Measurements from ENCODE around the gene NGFR. TPM values are rescaled to one million over a fixed set of nuclear protein-coding genes. Genes with fewer than 3 reads are reported as not detected.

NGFR gene
- polyA plus RNA-seq, 2 donors: 2.0 to 5.6 TPM

DNA sequence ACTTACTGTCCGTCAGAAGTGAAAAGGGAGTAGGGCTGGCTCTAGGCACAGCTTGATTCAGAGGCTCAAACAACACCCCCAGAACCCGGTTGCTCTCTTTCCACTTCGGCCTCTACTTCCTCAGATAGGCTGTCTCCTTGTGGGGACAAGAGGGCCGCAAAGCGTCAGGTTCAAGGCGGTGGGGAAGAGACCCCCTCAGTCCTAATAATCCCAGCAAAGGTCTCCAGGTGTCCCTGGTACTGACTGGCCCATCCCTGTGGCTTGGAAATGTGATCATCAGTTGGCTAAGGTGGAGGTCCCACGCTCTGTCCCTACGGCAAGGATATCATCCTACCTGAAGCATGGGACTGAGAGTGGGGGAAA, 26.0 kb downstream of the NGFR start:
- H3K4me3 ChIP-seq (ENCODE audit: low read depth in 1 of 2, low read length in 2 of 2): no peak overlapping the region
- no peaks in the 10 kb centered on the region for H3K36me3 ChIP-seq (ENCODE audit: control insufficient read depth in 2 of 2, insufficient read depth in 2 of 2, low read length in 1 of 2)
- H3K9me3 ChIP-seq (ENCODE audit: control insufficient read depth in 2 of 2, insufficient read depth in 1 of 2, low read depth in 1 of 2, low read length in 1 of 2): no peaks in the 10 kb centered on the region
- H3K4me1 ChIP-seq (ENCODE audit: control insufficient read depth in 2 of 2, insufficient read depth in 2 of 2, low read length in 1 of 2): peaks cover 3 to 10% of the 10 kb centered on the region in 2 donors
- no peak overlapping the region for H3K27ac ChIP-seq (ENCODE audit: low read depth in 2 of 2, low read length in 1 of 2)
- H3K27me3 ChIP-seq (ENCODE audit: control insufficient read depth in 1 of 2, insufficient read depth in 2 of 2, low read length in 2 of 2): no peaks in the 10 kb centered on the region
- 92 to 96% methylated on average over 8 of the region's 8 CpGs for WGBS, 2 donors

DNA sequence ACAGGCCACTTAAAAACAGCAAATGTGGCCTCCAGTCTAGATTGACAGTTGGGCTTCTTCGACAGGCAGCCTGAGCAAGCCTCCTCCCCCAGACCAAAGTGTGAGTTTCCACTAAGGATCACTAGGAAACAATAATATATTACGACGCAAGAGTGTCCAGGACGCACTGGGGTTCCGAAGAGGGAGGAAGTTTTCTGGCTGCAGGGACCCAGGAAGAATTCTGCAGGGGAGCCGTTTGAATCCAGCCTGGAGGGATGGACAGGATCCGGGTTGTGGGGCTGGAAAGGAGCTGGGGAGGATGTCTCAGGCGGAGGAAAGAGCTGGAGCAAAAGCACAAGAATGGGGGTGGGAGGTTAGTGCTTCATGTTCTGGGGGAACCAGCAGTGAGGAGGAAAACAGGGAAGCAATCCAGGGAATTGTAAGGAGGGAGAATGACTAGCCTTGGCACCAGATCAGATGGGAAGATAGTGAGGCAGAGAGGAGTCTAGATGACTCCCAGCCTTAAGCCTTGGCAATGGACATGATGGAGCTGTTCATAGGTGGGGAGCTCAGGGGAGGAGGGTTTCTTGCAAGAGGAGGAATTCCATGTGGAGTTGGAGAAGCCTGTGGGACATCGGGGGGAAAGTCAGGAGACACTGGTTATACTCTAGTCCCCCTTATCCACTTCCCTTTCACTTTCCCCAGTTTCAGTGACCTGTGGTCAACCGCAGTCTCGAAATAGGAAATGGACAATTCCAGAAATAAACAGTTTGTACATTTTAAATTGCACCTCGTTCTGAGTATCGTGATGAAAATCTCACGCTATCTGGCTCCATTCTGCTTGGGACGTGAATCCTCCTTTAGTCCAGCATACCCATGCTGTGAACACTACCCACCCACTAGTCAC, 26.6 kb downstream of the NGFR start:
- Histone ChIP-seq H3K36me3 (ENCODE audit: control insufficient read depth in 2 of 2, insufficient read depth in 2 of 2, low read length in 1 of 2) (no peaks in the 10 kb centered on the region), H3K27ac (ENCODE audit: low read depth in 2 of 2, low read length in 1 of 2) (no peak overlapping the region), H3K4me1 (ENCODE audit: control insufficient read depth in 2 of 2, insufficient read depth in 2 of 2, low read length in 1 of 2) (peaks cover 3 to 9% of the 10 kb centered on the region in 2 donors), H3K9me3 (ENCODE audit: control insufficient read depth in 2 of 2, insufficient read depth in 1 of 2, low read depth in 1 of 2, low read length in 1 of 2) (no peaks in the 10 kb centered on the region), H3K27me3 (ENCODE audit: control insufficient read depth in 1 of 2, insufficient read depth in 2 of 2, low read length in 2 of 2) (no peaks in the 10 kb centered on the region), H3K4me3 (ENCODE audit: low read depth in 1 of 2, low read length in 2 of 2) (no peak overlapping the region)
- WGBS, 2 donors: 67 to 71% methylated on average over 15 of the region's 15 CpGs

DNA sequence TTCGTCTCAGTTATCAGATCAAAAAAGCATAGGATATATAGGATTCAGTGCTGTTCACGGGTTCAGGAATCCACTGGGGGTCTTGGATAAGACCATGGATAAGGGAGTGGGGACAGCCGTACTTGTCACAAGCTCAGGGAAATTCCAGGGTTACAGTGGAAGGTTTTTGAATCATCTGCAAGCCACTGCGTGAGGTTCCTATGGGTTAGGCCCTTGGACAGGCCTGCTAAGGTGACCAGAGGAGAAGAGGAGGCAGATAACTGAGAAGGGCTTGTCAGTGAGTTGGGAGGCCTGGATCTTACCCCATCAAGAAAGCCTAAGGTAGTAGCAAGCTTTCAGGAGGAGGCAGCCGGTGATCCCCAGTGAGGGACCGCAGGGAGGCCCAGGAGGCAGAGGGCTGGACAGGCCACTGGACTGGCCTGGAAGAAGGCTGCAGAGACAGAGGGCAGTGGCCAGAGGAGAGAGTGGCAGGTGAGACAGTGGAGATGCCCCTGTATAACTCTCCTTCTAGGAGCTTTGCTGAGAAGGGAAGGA, 27.3 kb downstream of the NGFR start:
- Histone ChIP-seq H3K9me3 (ENCODE audit: control insufficient read depth in 2 of 2, insufficient read depth in 1 of 2, low read depth in 1 of 2, low read length in 1 of 2) (no peaks in the 10 kb centered on the region), H3K36me3 (ENCODE audit: control insufficient read depth in 2 of 2, insufficient read depth in 2 of 2, low read length in 1 of 2) (no peaks in the 10 kb centered on the region), H3K4me1 (ENCODE audit: control insufficient read depth in 2 of 2, insufficient read depth in 2 of 2, low read length in 1 of 2) (peaks cover 3 to 9% of the 10 kb centered on the region in 2 donors), H3K27ac (ENCODE audit: low read depth in 2 of 2, low read length in 1 of 2) (no peak overlapping the region), H3K4me3 (ENCODE audit: low read depth in 1 of 2, low read length in 2 of 2) (no peak overlapping the region), H3K27me3 (ENCODE audit: control insufficient read depth in 1 of 2, insufficient read depth in 2 of 2, low read length in 2 of 2) (no peaks in the 10 kb centered on the region)
- WGBS, 2 donors: 79 to 86% methylated on average over 6 of the region's 6 CpGs

DNA sequence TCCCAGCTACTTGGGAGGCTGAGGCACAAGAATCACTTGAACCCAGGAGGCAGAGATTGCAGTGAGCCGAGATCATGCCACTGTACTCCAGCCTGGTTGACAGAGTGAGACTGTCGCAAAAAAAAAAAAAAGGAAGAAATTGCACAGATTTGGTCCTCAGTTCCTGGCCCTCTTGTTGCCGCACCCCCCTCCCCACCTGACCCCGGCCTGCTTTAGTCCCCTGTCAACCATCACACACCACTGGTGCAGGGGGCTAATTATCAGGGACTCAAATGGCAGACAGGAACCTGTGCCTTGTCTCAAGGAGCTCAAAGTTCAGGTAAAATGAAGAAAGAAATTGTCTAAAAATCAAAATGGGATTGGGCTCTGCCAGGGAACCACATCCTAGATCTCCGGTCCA, 28.1 kb downstream of the NGFR start:
- peaks cover 3 to 9% of the 10 kb centered on the region in 2 donors for H3K4me1 ChIP-seq (ENCODE audit: control insufficient read depth in 2 of 2, insufficient read depth in 2 of 2, low read length in 1 of 2)
- H3K4me3 ChIP-seq (ENCODE audit: low read depth in 1 of 2, low read length in 2 of 2): no peak overlapping the region

DNA sequence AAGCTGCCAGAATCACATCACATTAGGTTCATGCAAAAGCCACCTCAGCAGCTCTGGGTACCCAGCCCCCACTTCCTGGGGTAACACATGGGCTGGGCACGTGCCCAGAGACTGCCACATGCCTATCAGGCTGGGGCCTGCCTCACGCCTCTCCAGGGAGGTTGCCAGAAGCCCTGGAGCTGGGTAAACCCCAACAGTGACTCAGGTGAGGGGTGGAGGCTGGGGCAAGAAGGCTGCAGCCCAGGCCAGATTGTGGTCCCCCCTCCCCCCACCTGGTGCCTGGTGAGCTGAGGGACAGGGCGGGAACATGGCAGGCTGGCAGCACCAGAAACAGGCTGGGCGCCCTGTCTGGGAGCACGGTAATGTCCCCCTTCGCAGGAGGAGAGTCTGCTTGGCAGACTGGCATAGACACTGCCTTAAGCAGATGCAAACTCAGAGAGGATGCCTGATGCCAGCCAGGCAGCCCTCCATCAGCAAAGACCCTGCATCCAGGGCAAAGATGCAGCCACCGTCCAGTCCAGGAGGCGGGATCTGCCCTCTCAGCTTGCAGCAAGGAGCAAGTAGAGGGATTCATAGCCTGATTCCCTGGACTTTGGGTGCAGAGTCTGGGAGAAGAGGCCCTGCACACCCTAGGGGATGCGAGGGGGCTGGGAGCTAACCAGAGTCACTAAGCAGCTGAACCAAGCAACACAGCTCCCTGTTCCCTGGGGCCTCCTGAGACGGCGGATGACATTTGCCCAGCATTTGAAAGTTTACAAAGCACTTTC, 28.8 kb downstream of the NGFR start:
- no peaks in the 10 kb centered on the region for H3K27me3 ChIP-seq (ENCODE audit: control insufficient read depth in 1 of 2, insufficient read depth in 2 of 2, low read length in 2 of 2)
- H3K36me3 ChIP-seq (ENCODE audit: control insufficient read depth in 2 of 2, insufficient read depth in 2 of 2, low read length in 1 of 2): no peaks in the 10 kb centered on the region
- no peaks in the 10 kb centered on the region for H3K9me3 ChIP-seq (ENCODE audit: control insufficient read depth in 2 of 2, insufficient read depth in 1 of 2, low read depth in 1 of 2, low read length in 1 of 2)
- no peak overlapping the region for H3K4me3 ChIP-seq (ENCODE audit: low read depth in 1 of 2, low read length in 2 of 2)
- H3K4me1 ChIP-seq (ENCODE audit: control insufficient read depth in 2 of 2, insufficient read depth in 2 of 2, low read length in 1 of 2): peaks cover 3 to 9% of the 10 kb centered on the region in 2 donors
- WGBS, 2 donors: 47 to 61% methylated on average over 11 of the region's 11 CpGs
- H3K27ac ChIP-seq (ENCODE audit: low read depth in 2 of 2, low read length in 1 of 2): no peak overlapping the region

More for the DNA sequence above, 28.1 kb downstream of the NGFR start:
- no peaks in the 10 kb centered on the region for H3K9me3 ChIP-seq (ENCODE audit: control insufficient read depth in 2 of 2, insufficient read depth in 1 of 2, low read depth in 1 of 2, low read length in 1 of 2)
- H3K27me3 ChIP-seq (ENCODE audit: control insufficient read depth in 1 of 2, insufficient read depth in 2 of 2, low read length in 2 of 2): no peaks in the 10 kb centered on the region
- 79 to 80% methylated on average over 5 of the region's 5 CpGs for WGBS, 2 donors
- H3K36me3 ChIP-seq (ENCODE audit: control insufficient read depth in 2 of 2, insufficient read depth in 2 of 2, low read length in 1 of 2): no peaks in the 10 kb centered on the region
- no peak overlapping the region for H3K27ac ChIP-seq (ENCODE audit: low read depth in 2 of 2, low read length in 1 of 2)

DNA sequence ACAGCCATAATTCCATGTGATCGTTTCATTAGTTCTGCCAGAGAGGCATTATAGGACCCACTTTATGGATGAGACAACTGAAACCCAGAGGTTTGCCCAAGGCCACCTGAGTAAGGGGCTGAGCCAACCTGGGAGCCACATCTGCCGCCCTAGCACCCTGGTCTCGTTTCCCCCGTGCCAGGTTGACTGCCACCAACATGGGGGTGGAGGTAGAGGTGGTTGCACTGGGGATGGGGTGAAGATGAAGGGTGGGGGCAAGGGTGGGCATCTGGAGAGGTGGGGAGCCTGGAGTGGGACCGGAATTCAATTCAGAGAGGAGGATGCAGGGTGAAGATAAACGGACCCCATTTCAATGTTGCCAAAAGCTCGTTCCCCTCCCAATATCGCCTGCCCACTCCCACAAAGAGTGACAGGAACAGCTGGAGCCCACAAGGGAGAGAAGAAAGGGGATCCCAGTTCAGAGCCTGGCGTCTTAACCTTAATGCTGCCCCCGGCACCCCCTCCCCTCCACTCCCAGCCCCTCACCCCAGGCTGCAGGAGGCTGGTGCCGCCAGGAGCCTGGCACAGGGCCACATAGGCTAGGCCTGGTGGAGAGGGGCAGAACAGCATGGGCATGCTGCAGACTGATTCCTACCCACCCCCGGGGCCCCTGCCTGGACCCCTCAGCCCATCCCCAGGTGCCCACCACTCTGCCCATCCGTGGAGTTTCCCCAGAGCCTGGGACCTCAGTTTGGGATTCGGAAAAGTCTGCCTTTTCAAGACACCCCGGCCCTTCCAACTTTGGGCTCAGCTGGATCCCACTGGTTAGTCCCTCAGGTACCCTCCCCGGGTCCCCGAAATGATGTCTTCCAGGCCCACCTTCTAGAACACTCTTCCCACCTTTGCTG, 29.6 kb downstream of the NGFR start:
- WGBS, 2 donors: 76 to 77% methylated on average over 17 of the region's 17 CpGs
- no peaks in the 10 kb centered on the region for H3K27me3 ChIP-seq (ENCODE audit: control insufficient read depth in 1 of 2, insufficient read depth in 2 of 2, low read length in 2 of 2)
- no peak overlapping the region for H3K27ac ChIP-seq (ENCODE audit: low read depth in 2 of 2, low read length in 1 of 2)

DNA sequence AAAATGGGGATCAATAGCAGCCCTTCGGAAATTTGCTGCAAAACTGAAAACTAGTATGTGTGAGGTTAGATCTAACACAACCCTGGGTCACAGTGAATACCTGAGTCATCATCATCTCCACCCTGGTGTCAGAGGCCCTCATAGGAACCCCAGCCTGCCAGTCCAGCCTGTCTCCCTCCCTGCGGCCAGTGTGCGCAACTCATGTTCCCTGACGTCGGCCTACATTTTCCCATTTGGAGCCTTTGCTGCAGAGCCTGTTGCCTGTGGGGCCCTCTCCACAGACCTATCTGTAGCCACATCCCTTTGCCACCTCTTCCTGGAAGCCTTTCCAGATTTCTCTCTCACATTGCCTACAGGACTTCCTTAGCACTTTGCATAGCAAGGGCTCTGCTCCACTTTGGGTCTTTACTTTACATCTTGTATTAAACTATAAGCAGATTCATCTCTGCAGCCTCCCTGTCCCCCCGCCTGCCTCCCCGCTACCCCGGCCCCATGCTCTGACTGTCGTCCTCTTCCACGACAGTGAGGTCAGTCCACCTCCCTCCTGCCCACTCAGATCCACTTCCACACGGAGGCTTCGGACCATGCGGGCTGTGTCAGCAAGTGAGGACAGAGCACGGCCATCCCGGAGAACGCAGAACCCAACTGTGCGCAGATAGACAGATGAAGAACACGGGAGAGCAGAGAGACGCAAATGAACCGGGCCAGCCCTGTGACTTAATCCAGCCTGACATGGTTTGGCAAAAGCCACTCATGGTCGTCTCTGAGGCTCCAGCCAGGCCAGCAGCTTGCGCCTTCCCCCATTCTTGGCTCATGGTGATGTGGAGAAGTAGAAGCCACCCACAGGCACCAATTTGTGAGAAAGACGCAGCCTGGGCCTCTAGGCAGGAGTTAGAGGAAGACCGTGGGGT, 31.0 kb downstream of the NGFR start:
- no peak overlapping the region for H3K4me3 ChIP-seq (ENCODE audit: low read depth in 1 of 2, low read length in 2 of 2)
- no peak overlapping the region for H3K27ac ChIP-seq (ENCODE audit: low read depth in 2 of 2, low read length in 1 of 2)
- H3K9me3 ChIP-seq (ENCODE audit: control insufficient read depth in 2 of 2, insufficient read depth in 1 of 2, low read depth in 1 of 2, low read length in 1 of 2): no peaks in the 10 kb centered on the region
- no peaks in the 10 kb centered on the region for H3K27me3 ChIP-seq (ENCODE audit: control insufficient read depth in 1 of 2, insufficient read depth in 2 of 2, low read length in 2 of 2)
- WGBS, 2 donors: 76 to 81% methylated on average over 24 of the region's 24 CpGs
- peaks cover 3 to 9% of the 10 kb centered on the region in 2 donors for H3K4me1 ChIP-seq (ENCODE audit: control insufficient read depth in 2 of 2, insufficient read depth in 2 of 2, low read length in 1 of 2)
- H3K36me3 ChIP-seq (ENCODE audit: control insufficient read depth in 2 of 2, insufficient read depth in 2 of 2, low read length in 1 of 2): no peaks in the 10 kb centered on the region

More for the DNA sequence above, 29.6 kb downstream of the NGFR start:
- Histone ChIP-seq H3K36me3 (ENCODE audit: control insufficient read depth in 2 of 2, insufficient read depth in 2 of 2, low read length in 1 of 2) (no peaks in the 10 kb centered on the region), H3K4me1 (ENCODE audit: control insufficient read depth in 2 of 2, insufficient read depth in 2 of 2, low read length in 1 of 2) (peaks cover 3 to 9% of the 10 kb centered on the region in 2 donors), H3K4me3 (ENCODE audit: low read depth in 1 of 2, low read length in 2 of 2) (no peak overlapping the region), H3K9me3 (ENCODE audit: control insufficient read depth in 2 of 2, insufficient read depth in 1 of 2, low read depth in 1 of 2, low read length in 1 of 2) (no peaks in the 10 kb centered on the region)

DNA sequence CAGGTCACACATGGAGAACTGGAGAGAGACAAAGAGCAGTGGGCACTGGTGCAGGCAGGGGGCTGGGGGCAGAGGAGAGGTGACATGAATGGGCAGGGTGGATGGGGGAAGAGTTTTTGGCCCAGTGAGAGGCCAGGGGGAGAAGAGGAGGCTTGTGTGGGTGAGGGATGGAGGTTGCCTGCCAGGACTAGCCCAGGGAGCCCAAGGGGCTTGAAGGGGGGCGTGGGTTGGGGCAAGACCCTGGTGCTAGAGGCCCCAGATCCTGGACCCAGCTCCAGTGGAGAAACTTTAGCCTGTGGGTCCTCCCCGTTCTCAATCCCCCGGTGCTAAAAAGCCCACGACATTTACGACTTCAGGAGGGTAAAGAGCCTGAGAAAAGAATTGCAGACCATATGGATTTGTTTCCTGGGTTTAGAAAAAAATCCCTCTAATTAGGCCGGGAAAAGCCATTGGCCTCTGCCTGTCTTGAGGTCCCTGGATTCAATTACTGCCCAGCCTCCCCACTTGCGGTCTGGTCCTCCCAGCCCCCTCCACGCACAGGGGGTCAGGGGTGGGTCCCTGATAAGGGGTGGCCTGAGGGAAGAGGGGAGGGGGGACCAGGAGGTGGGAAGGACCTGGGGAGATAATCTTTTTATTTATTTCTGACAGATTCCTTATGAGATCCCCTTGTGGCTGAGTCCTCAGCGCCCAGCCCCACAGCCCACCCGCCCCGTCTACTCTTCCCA, 33.0 kb downstream of the NGFR start:
- 70 to 85% methylated on average over 11 of the region's 11 CpGs for WGBS, 2 donors
- no peaks in the 10 kb centered on the region for H3K27me3 ChIP-seq (ENCODE audit: control insufficient read depth in 1 of 2, insufficient read depth in 2 of 2, low read length in 2 of 2)
- no peaks in the 10 kb centered on the region for H3K36me3 ChIP-seq (ENCODE audit: control insufficient read depth in 2 of 2, insufficient read depth in 2 of 2, low read length in 1 of 2)
- H3K4me3 ChIP-seq (ENCODE audit: low read depth in 1 of 2, low read length in 2 of 2): no peak overlapping the region
- H3K4me1 ChIP-seq (ENCODE audit: control insufficient read depth in 2 of 2, insufficient read depth in 2 of 2, low read length in 1 of 2): peaks cover 3 to 9% of the 10 kb centered on the region in 2 donors
- H3K9me3 ChIP-seq (ENCODE audit: control insufficient read depth in 2 of 2, insufficient read depth in 1 of 2, low read depth in 1 of 2, low read length in 1 of 2): no peaks in the 10 kb centered on the region
- no peak overlapping the region for H3K27ac ChIP-seq (ENCODE audit: low read depth in 2 of 2, low read length in 1 of 2)
